ENCODE measurements around the gene BTBD16. TPM values are rescaled to one million over a fixed set of nuclear protein-coding genes. Genes with fewer than 3 reads are reported as not detected.

BTBD16 gene
- total RNA-seq, 1 donor from 2014 or later = not detected

- no peaks in the 10 kb centered on the region for H3K9me3 Mint-ChIP-seq
- peaks cover 9% of the 10 kb centered on the region for H3K4me1 Mint-ChIP-seq
- no peak overlapping the region for H3K27ac Mint-ChIP-seq (ENCODE audit: unreplicated experiment)
- H3K36me3 Mint-ChIP-seq (ENCODE audit: low read depth) = no peaks in the 10 kb centered on the region
- peak; percentile 68 for TF ChIP-seq CTCF (conservative IDR thresholded peaks at IDR 0.05)
- no peaks in the 10 kb centered on the region for H3K27me3 Mint-ChIP-seq (ENCODE audit: low read depth)
- peak; percentile 54 for DNase-seq (ENCODE audit: low read depth, low spot score)
- H3K4me3 Mint-ChIP-seq = no peak overlapping the region
Observed at GRCh38 chr10:122279725-122280141, 8.6 kb downstream of the BTBD16 start.

GRCh38 chr10:122280156-122280555 lies 9.1 kb downstream of the BTBD16 start:
- DNase-seq (ENCODE audit: low read depth, low spot score) = no peak
- H3K27ac Mint-ChIP-seq (ENCODE audit: unreplicated experiment) = no peak overlapping the region
- TF ChIP-seq CTCF (conservative IDR thresholded peaks at IDR 0.05) = no peak

GRCh38 chr10:122281018-122281626 lies 10.0 kb downstream of the BTBD16 start:
- H3K4me1 Mint-ChIP-seq = peaks cover 9% of the 10 kb centered on the region
- H3K4me3 Mint-ChIP-seq = no peak overlapping the region
- H3K9me3 Mint-ChIP-seq = no peaks in the 10 kb centered on the region
- TF ChIP-seq CTCF (conservative IDR thresholded peaks at IDR 0.05) = no peak
- no peak overlapping the region for H3K27ac Mint-ChIP-seq (ENCODE audit: unreplicated experiment)
- H3K27me3 Mint-ChIP-seq (ENCODE audit: low read depth) = no peaks in the 10 kb centered on the region
- no peaks in the 10 kb centered on the region for H3K36me3 Mint-ChIP-seq (ENCODE audit: low read depth)
- DNase-seq (ENCODE audit: low read depth, low spot score) = no peak

More at GRCh38 chr10:122280156-122280555, 9.1 kb downstream of the BTBD16 start:
- Mint-ChIP-seq H3K9me3 (no peaks in the 10 kb centered on the region), H3K27me3 (ENCODE audit: low read depth) (no peaks in the 10 kb centered on the region), H3K36me3 (ENCODE audit: low read depth) (no peaks in the 10 kb centered on the region), H3K4me1 (peaks cover 9% of the 10 kb centered on the region), H3K4me3 (no peak overlapping the region)

- Mint-ChIP-seq H3K27ac (ENCODE audit: unreplicated experiment) (no peak overlapping the region), H3K27me3 (ENCODE audit: low read depth) (no peaks in the 10 kb centered on the region), H3K36me3 (ENCODE audit: low read depth) (no peaks in the 10 kb centered on the region), H3K4me3 (no peak overlapping the region), H3K4me1 (peaks cover 9% of the 10 kb centered on the region), H3K9me3 (no peaks in the 10 kb centered on the region)
- DNase-seq (ENCODE audit: low read depth, low spot score) = no peak
- TF ChIP-seq CTCF (conservative IDR thresholded peaks at IDR 0.05) = no peak
Observed at GRCh38 chr10:122281751-122282150, 10.7 kb downstream of the BTBD16 start.

GRCh38 chr10:122282253-122282671 lies 11.2 kb downstream of the BTBD16 start:
- no peak overlapping the region for H3K4me3 Mint-ChIP-seq
- no peaks in the 10 kb centered on the region for H3K27me3 Mint-ChIP-seq (ENCODE audit: low read depth)
- no peaks in the 10 kb centered on the region for H3K9me3 Mint-ChIP-seq
- DNase-seq (ENCODE audit: low read depth, low spot score) = no peak
- H3K36me3 Mint-ChIP-seq (ENCODE audit: low read depth) = no peaks in the 10 kb centered on the region
- no peak for TF ChIP-seq CTCF (conservative IDR thresholded peaks at IDR 0.05)
- no peak overlapping the region for H3K27ac Mint-ChIP-seq (ENCODE audit: unreplicated experiment)
- peaks cover 9% of the 10 kb centered on the region for H3K4me1 Mint-ChIP-seq
